ENCODE measurements around the gene PTPA.
"Not testable (repeated sequence)": the region's sequence is repeated elsewhere in the genome, so short reads cannot be mapped to it uniquely, and the experiment has no call there.

PTPA gene

GRCh38 chr9:129162497-129163197 is 51.4 kb downstream of the PTPA start:
- Histone ChIP-seq H3K36me3 (ENCODE audit: control insufficient read depth, insufficient read depth, low read length) (no peaks in the 10 kb centered on the region), H3K9me3 (ENCODE audit: control insufficient read depth, low read length) (no peaks in the 10 kb centered on the region), H3K9ac (ENCODE audit: low read length) (no peak overlapping the region), H3K27me3 (ENCODE audit: control insufficient read depth, insufficient read depth, low read length) (no peaks in the 10 kb centered on the region), H3K4me3 (ENCODE audit: low read length) (no peak overlapping the region), H3K4me1 (ENCODE audit: control insufficient read depth, insufficient read depth, low read length) (peaks cover 32% of the 10 kb centered on the region)

GRCh38 chr9:129163198-129163670 is 52.0 kb downstream of the PTPA start:
- not testable (repeated sequence) for H3K36me3 ChIP-seq (ENCODE audit: control insufficient read depth, insufficient read depth, low read length); H3K27me3 ChIP-seq (ENCODE audit: control insufficient read depth, insufficient read depth, low read length); H3K9me3 ChIP-seq (ENCODE audit: control insufficient read depth, low read length); H3K4me3 ChIP-seq (ENCODE audit: low read length)
- Histone ChIP-seq H3K9ac (ENCODE audit: low read length) (peak overlapping the region; percentile 49), H3K4me1 (ENCODE audit: control insufficient read depth, insufficient read depth, low read length) (peaks cover 38% of the 10 kb centered on the region)

GRCh38 chr9:129163753-129164152 is 52.5 kb downstream of the PTPA start:
- H3K9ac ChIP-seq (ENCODE audit: low read length): peak overlapping the region; percentile 49
- no peaks in the 10 kb centered on the region for H3K36me3 ChIP-seq (ENCODE audit: control insufficient read depth, insufficient read depth, low read length)
- no peaks in the 10 kb centered on the region for H3K27me3 ChIP-seq (ENCODE audit: control insufficient read depth, insufficient read depth, low read length)
- peaks cover 43% of the 10 kb centered on the region for H3K4me1 ChIP-seq (ENCODE audit: control insufficient read depth, insufficient read depth, low read length)
- H3K4me3 ChIP-seq (ENCODE audit: low read length): no peak overlapping the region
- no peaks in the 10 kb centered on the region for H3K9me3 ChIP-seq (ENCODE audit: control insufficient read depth, low read length)

- Histone ChIP-seq H3K9ac (ENCODE audit: low read length) (peak overlapping the region; percentile 49), H3K9me3 (ENCODE audit: control insufficient read depth, low read length) (no peaks in the 10 kb centered on the region), H3K4me3 (ENCODE audit: low read length) (no peak overlapping the region), H3K27me3 (ENCODE audit: control insufficient read depth, insufficient read depth, low read length) (no peaks in the 10 kb centered on the region), H3K4me1 (ENCODE audit: control insufficient read depth, insufficient read depth, low read length) (peaks cover 45% of the 10 kb centered on the region), H3K36me3 (ENCODE audit: control insufficient read depth, insufficient read depth, low read length) (no peaks in the 10 kb centered on the region)
These were observed 53.2 kb downstream of the PTPA start for GRCh38 chr9:129164246-129164930.

GRCh38 chr9:129165198-129165597 is 54.0 kb downstream of the PTPA start:
- Histone ChIP-seq H3K9me3 (ENCODE audit: control insufficient read depth, low read length) (no peaks in the 10 kb centered on the region), H3K4me1 (ENCODE audit: control insufficient read depth, insufficient read depth, low read length) (peaks cover 45% of the 10 kb centered on the region), H3K4me3 (ENCODE audit: low read length) (no peak overlapping the region), H3K36me3 (ENCODE audit: control insufficient read depth, insufficient read depth, low read length) (no peaks in the 10 kb centered on the region), H3K9ac (ENCODE audit: low read length) (no peak overlapping the region), H3K27me3 (ENCODE audit: control insufficient read depth, insufficient read depth, low read length) (no peaks in the 10 kb centered on the region)

- peaks cover 48% of the 10 kb centered on the region for H3K4me1 ChIP-seq (ENCODE audit: control insufficient read depth, insufficient read depth, low read length)
- H3K9ac ChIP-seq (ENCODE audit: low read length): peak overlapping the region; percentile 67
- peak overlapping the region; percentile 20 for H3K4me3 ChIP-seq (ENCODE audit: low read length)
- H3K36me3 ChIP-seq (ENCODE audit: control insufficient read depth, insufficient read depth, low read length): no peaks in the 10 kb centered on the region
- H3K27me3 ChIP-seq (ENCODE audit: control insufficient read depth, insufficient read depth, low read length): no peaks in the 10 kb centered on the region
- H3K9me3 ChIP-seq (ENCODE audit: control insufficient read depth, low read length): no peaks in the 10 kb centered on the region
These were observed 55.7 kb downstream of the PTPA start for GRCh38 chr9:129166623-129167557.

- peaks cover 52% of the 10 kb centered on the region for H3K4me1 ChIP-seq (ENCODE audit: control insufficient read depth, insufficient read depth, low read length)
These were observed 59.0 kb downstream of the PTPA start for GRCh38 chr9:129170229-129170628.

GRCh38 chr9:129171993-129172751 is 61.0 kb downstream of the PTPA start:
- no peak overlapping the region for H3K9ac ChIP-seq (ENCODE audit: low read length)
- H3K27me3 ChIP-seq (ENCODE audit: control insufficient read depth, insufficient read depth, low read length): peaks cover 3% of the 10 kb centered on the region
- H3K4me1 ChIP-seq (ENCODE audit: control insufficient read depth, insufficient read depth, low read length): peaks cover 40% of the 10 kb centered on the region

More at GRCh38 chr9:129170229-129170628, 59.0 kb downstream of the PTPA start:
- no peak overlapping the region for H3K4me3 ChIP-seq (ENCODE audit: low read length)
- no peaks in the 10 kb centered on the region for H3K36me3 ChIP-seq (ENCODE audit: control insufficient read depth, insufficient read depth, low read length)
- H3K9me3 ChIP-seq (ENCODE audit: control insufficient read depth, low read length): no peaks in the 10 kb centered on the region
- no peak overlapping the region for H3K9ac ChIP-seq (ENCODE audit: low read length)
- peaks cover 3% of the 10 kb centered on the region for H3K27me3 ChIP-seq (ENCODE audit: control insufficient read depth, insufficient read depth, low read length)

GRCh38 chr9:129172816-129173215 is 61.6 kb downstream of the PTPA start:
- Histone ChIP-seq H3K9ac (ENCODE audit: low read length) (no peak overlapping the region), H3K4me3 (ENCODE audit: low read length) (no peak overlapping the region), H3K36me3 (ENCODE audit: control insufficient read depth, insufficient read depth, low read length) (no peaks in the 10 kb centered on the region), H3K9me3 (ENCODE audit: control insufficient read depth, low read length) (no peaks in the 10 kb centered on the region), H3K27me3 (ENCODE audit: control insufficient read depth, insufficient read depth, low read length) (peaks cover 3% of the 10 kb centered on the region), H3K4me1 (ENCODE audit: control insufficient read depth, insufficient read depth, low read length) (peaks cover 34% of the 10 kb centered on the region)

More at GRCh38 chr9:129171993-129172751, 61.0 kb downstream of the PTPA start:
- Histone ChIP-seq H3K9me3 (ENCODE audit: control insufficient read depth, low read length) (no peaks in the 10 kb centered on the region), H3K4me3 (ENCODE audit: low read length) (no peak overlapping the region), H3K36me3 (ENCODE audit: control insufficient read depth, insufficient read depth, low read length) (no peaks in the 10 kb centered on the region)

GRCh38 chr9:129173296-129174101 is 62.3 kb downstream of the PTPA start:
- H3K9ac ChIP-seq (ENCODE audit: low read length): peak overlapping the region; percentile 97

More at GRCh38 chr9:129173296-129174101, 62.3 kb downstream of the PTPA start:
- H3K9me3 ChIP-seq (ENCODE audit: control insufficient read depth, low read length): no peaks in the 10 kb centered on the region
- peaks cover 30% of the 10 kb centered on the region for H3K4me1 ChIP-seq (ENCODE audit: control insufficient read depth, insufficient read depth, low read length)
- H3K4me3 ChIP-seq (ENCODE audit: low read length): peak overlapping the region; percentile 80
- H3K36me3 ChIP-seq (ENCODE audit: control insufficient read depth, insufficient read depth, low read length): no peaks in the 10 kb centered on the region
- H3K27me3 ChIP-seq (ENCODE audit: control insufficient read depth, insufficient read depth, low read length): peaks cover 3% of the 10 kb centered on the region

Measured in mucosa of stomach (tissue), 1 donor.